ENCODE measurements around the gene ATXN1. TPM values are rescaled to one million over a fixed set of nuclear protein-coding genes. Genes with fewer than 3 reads are reported as not detected.

The ATXN1 gene
- total and polyA plus RNA-seq, 2 of the 13 experiments (the other 11 are each of a cell fraction or from before 2014, with no cell fraction given): 20.7 to 39.5 TPM

- Histone ChIP-seq H3K4me2 (ENCODE audit: low read depth, low read length) (peak overlapping the region; percentile 6; the same call in 1 of the 2 replicates), H3K4me1 (ENCODE audit: insufficient read depth, low read length) (peaks cover 15% of the 10 kb centered on the region), H3K36me3 (replicated peaks in 1 of 2; ENCODE audit: control insufficient read depth in 1 of 2, insufficient read depth in 2 of 2, low read length in 2 of 2) (no peaks in the 10 kb centered on the region), H3K79me2 (ENCODE audit: insufficient read depth, low read length) (no peaks in the 10 kb centered on the region), H2AFZ (ENCODE audit: low read length) (no peak overlapping the region), H3K9me3 (ENCODE audit: low read length) (no peaks in the 10 kb centered on the region), H3K4me3 (replicated peaks in 1 of 3; ENCODE audit: insufficient read depth in 1 of 3, low read depth in 2 of 3, low read length in 3 of 3) (no peak overlapping the region), H3K9ac (ENCODE audit: insufficient read depth, low read depth, low read length) (no peak overlapping the region), H3K27ac (ENCODE audit: extremely low read length, insufficient read depth, low read length) (no peak overlapping the region), H3K27me3 (ENCODE audit: control insufficient read depth in 1 of 2, insufficient read depth in 2 of 2, low read length in 2 of 2) (peaks cover 4 to 17% of the 10 kb centered on the region in 2 experiments; a peak in 4 of 5 replicates), H4K20me1 (ENCODE audit: insufficient read depth, low read length) (no peaks in the 10 kb centered on the region)
- in situ Hi-C loops (cut with HindIII; ENCODE audit: extremely low pct_ligation_motif_present, low pct_unique_long_range_greater_than_20kb): no loop called here
- BruUV-seq (replicated peaks): no TSS peak
- no peak for DNase-seq (ENCODE audit: low spot score)
- 22% methylated on average over 9 of the region's 10 CpGs for WGBS (ENCODE audit: low lambda C conversion rate)
- intact Hi-C loops (cut with micrococcal nuclease; ENCODE audit: unreplicated experiment): no loop called here
- no peak for FAIRE-seq
- TF ChIP-seq ZNF276 (CRISPR knock-in tag; IDR thresholded peaks at IDR 0.05; ENCODE audit: low read depth) (no peak), CC2D1A (CRISPR knock-in tag; IDR thresholded peaks at IDR 0.05) (no peak), PCBP1 (IDR thresholded peaks at IDR 0.05; ENCODE audit: borderline replicate concordance, low read depth, low read length) (no peak)
- ChIA-PET CTCF (ENCODE audit: low intra/inter-chr PET ratio, low total read pairs) (no interaction called here), POLR2A (no interaction called here)
- ATAC-seq: peak; percentile 43
Measured at GRCh38 chr6:16278048-16278724, 483.1 kb downstream of the ATXN1 start.

- WGBS (ENCODE audit: low lambda C conversion rate): 14% methylated on average over 18 of the region's 18 CpGs
- peak; percentile 96 for ATAC-seq
- peak; percentile 63 for FAIRE-seq
- Histone ChIP-seq H2AFZ (ENCODE audit: low read length) (no peak overlapping the region), H3K79me2 (ENCODE audit: insufficient read depth, low read length) (no peaks in the 10 kb centered on the region), H3K36me3 (replicated peaks in 1 of 2; ENCODE audit: control insufficient read depth in 1 of 2, insufficient read depth in 2 of 2, low read length in 2 of 2) (no peaks in the 10 kb centered on the region), H3K9me3 (ENCODE audit: low read length) (no peaks in the 10 kb centered on the region), H3K9ac (ENCODE audit: insufficient read depth, low read depth, low read length) (no peak overlapping the region), H3K4me1 (ENCODE audit: insufficient read depth, low read length) (peaks cover 15% of the 10 kb centered on the region), H3K27me3 (ENCODE audit: control insufficient read depth in 1 of 2, insufficient read depth in 2 of 2, low read length in 2 of 2) (peaks cover 4 to 17% of the 10 kb centered on the region in 2 experiments; a peak in 4 of 5 replicates), H3K27ac (ENCODE audit: extremely low read length, insufficient read depth, low read length) (no peak overlapping the region), H3K4me3 (replicated peaks in 1 of 3; ENCODE audit: insufficient read depth in 1 of 3, low read depth in 2 of 3, low read length in 3 of 3) (no peak overlapping the region), H3K4me2 (ENCODE audit: low read depth, low read length) (peak overlapping the region; percentile 6; the same call in 1 of the 2 replicates), H4K20me1 (ENCODE audit: insufficient read depth, low read length) (no peaks in the 10 kb centered on the region)
- ChIA-PET POLR2A (no interaction called here), CTCF (ENCODE audit: low intra/inter-chr PET ratio, low total read pairs) (no interaction called here)
- no TSS peak for BruUV-seq (replicated peaks)
- peak; percentile 85 for DNase-seq (ENCODE audit: low spot score)
- in situ Hi-C loops (cut with HindIII; ENCODE audit: extremely low pct_ligation_motif_present, low pct_unique_long_range_greater_than_20kb): no loop called here
- intact Hi-C loops (cut with micrococcal nuclease; ENCODE audit: unreplicated experiment): no loop called here
- TF ChIP-seq GATAD2A (CRISPR knock-in tag; IDR thresholded peaks at IDR 0.05): peak; percentile 28; the same call in 1 of the 2 replicates
- TF ChIP-seq CTCF (CRISPR knock-in tag; IDR thresholded peaks at IDR 0.05): peak; percentile 76
- TF ChIP-seq ATF3 (CRISPR knock-in tag; IDR thresholded peaks at IDR 0.05): peak; percentile 44; the same call in 1 of the 2 replicates
- peak; percentile 59; the same call in 1 of the 2 replicates for TF ChIP-seq JUN (CRISPR knock-in tag; IDR thresholded peaks at IDR 0.05)
- TF ChIP-seq ZGPAT (CRISPR knock-in tag; IDR thresholded peaks at IDR 0.05): peak; percentile 39; the same call in 1 of the 2 replicates
- TF ChIP-seq BHLHE40 (IDR thresholded peaks at IDR 0.05; ENCODE audit: low read length): peak; percentile 56; the same call in 1 of the 2 replicates
- no peak for TF ChIP-seq SOX6 (IDR thresholded peaks at IDR 0.05)
- peak; percentile 24 for TF ChIP-seq SOX6 (CRISPR knock-in tag; IDR thresholded peaks at IDR 0.05)
Measured at GRCh38 chr6:16277101-16277981, 483.9 kb downstream of the ATXN1 start.
